ENCODE data around the gene PHF23.

DNA sequence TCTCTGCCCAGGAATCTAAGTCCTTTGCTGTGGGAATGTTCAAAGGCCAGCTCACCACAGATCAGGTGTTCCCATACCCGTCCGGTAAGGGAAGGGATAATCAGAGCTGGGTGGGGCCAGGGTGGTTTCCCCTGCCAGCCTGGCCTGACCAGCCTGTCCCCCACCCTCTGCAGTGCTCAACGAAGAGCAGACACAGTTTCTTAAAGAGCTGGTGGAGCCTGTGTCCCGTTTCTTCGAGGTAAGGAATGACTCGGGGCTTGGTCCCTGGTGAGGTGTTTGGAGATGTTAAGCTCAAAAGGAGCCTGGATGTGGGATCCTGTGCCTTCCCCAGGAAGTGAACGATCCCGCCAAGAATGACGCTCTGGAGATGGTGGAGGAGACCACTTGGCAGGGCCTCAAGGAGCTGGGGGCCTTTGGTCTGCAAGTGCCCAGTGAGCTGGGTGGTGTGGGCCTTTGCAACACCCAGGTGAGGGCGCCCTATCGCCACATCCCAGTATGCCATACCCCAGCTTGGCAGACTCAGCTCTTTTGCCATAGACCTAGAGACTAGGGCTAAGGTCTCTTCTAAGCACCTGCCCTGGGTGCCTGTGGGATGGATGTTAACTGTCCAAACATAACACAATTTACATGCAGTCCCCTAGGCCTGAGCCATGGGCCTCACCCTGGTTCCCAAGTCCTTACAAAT, 18.5 kb downstream of the PHF23 start:
- TF ChIP-seq, protein P1, sequence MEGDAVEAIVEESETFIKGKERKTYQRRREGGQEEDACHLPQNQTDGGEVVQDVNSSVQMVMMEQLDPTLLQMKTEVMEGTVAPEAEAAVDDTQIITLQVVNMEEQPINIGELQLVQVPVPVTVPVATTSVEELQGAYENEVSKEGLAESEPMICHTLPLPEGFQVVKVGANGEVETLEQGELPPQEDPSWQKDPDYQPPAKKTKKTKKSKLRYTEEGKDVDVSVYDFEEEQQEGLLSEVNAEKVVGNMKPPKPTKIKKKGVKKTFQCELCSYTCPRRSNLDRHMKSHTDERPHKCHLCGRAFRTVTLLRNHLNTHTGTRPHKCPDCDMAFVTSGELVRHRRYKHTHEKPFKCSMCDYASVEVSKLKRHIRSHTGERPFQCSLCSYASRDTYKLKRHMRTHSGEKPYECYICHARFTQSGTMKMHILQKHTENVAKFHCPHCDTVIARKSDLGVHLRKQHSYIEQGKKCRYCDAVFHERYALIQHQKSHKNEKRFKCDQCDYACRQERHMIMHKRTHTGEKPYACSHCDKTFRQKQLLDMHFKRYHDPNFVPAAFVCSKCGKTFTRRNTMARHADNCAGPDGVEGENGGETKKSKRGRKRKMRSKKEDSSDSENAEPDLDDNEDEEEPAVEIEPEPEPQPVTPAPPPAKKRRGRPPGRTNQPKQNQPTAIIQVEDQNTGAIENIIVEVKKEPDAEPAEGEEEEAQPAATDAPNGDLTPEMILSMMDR (IDR thresholded peaks at IDR 0.05) = peak in 2 of 3 donors; percentile 19 to 48
- peak in 2 of 3 donors; percentile 2 to 5 for TF ChIP-seq POLR2AphosphoS5 (IDR thresholded peaks at IDR 0.05)
